HepG2 (cell line): Measurements from ENCODE around the gene FAM168A. TPM values are rescaled to one million over a fixed set of nuclear protein-coding genes. Genes with fewer than 3 reads are reported as not detected.

Source experiments
- ATAC-seq: fragments of 200-7000 bp; cut with Tn5 transposase; 3 replicates; pipeline ENCODE4 v1.9.1; 2020; ENCODE audit warnings: mild to moderate bottlenecking, moderate library complexity
- BruUV-seq: library from RNA; stranded (reverse); fragments of 400-500 nt; replicated peaks from 2 replicates; lab custom pipeline; 2021; lab: Mats Ljungman, UMichigan
- CTCF ChIA-PET: fragments of 300-600 bp; formaldehyde crosslinking; extraction: SDS; loops from one replicate; lab custom pipeline; 2021; ENCODE audit warnings: low total read pairs, inconsistent platforms, low intra/inter-chr PET ratio; lab: Yijun Ruan, JAX
- POLR2A ChIA-PET: fragments of 350-600 bp; sonication (Branson Sonifier 250); formaldehyde crosslinking; loops from one replicate; lab custom pipeline; 2020; ENCODE audit warnings: antibody characterized with exemption, inconsistent platforms; lab: Yijun Ruan, JAX
- DNase-seq: peaks from one replicate; pipeline ENCODE4 v3.0.0-alpha.2; 2015; ENCODE audit warnings: low spot score
- FAIRE-seq: peaks from 3 replicates; lab custom pipeline; 2011; peaks lifted over from hg19 to GRCh38; lab: Jason Lieb, UNC
- H2AFZ ChIP-seq: one replicate; pipeline ENCODE4 v1.6.1; 2011; ENCODE audit warnings: low read length, inconsistent platforms
- H3K27ac ChIP-seq: fragments of 300-600 bp; 3 replicates; pipeline ENCODE4 v1.8.0; 2011; ENCODE audit warnings: mixed run types, mild to moderate bottlenecking, mixed read lengths, low read length, inconsistent platforms; ENCODE audit not compliant: insufficient read depth; ENCODE audit errors: extremely low read length
- H3K27me3 ChIP-seq, 2 experiments: fragments of 200-600 bp in 1 of 2; 2 replicates in 1 of 2; 3 replicates in 1 of 2; pipeline versions ENCODE4 v1.6.0 to v1.8.0; 2011; ENCODE audit warnings: low read length in 2 of 2, mild to moderate bottlenecking in 2 of 2, moderate library complexity in 2 of 2, inconsistent platforms in 1 of 2; ENCODE audit not compliant: insufficient read depth in 2 of 2, control insufficient read depth in 1 of 2
- H3K36me3 ChIP-seq, 2 experiments: fragments of 200-600 bp in 1 of 2; replicated peaks in 1 of 2; 2 replicates in 1 of 2; 3 replicates in 1 of 2; pipeline versions ENCODE4 v1.5.1 to v1.8.0; 2011; ENCODE audit warnings: low read length in 2 of 2, inconsistent platforms in 1 of 2; ENCODE audit not compliant: insufficient read depth in 2 of 2, control insufficient read depth in 1 of 2
- H3K4me1 ChIP-seq: 2 replicates; pipeline ENCODE4 v1.5.1; 2012; ENCODE audit warnings: low read length, inconsistent platforms; ENCODE audit not compliant: insufficient read depth
- H3K4me2 ChIP-seq: 2 replicates; pipeline ENCODE4 v1.6.0; 2011; ENCODE audit warnings: low read depth, low read length, inconsistent platforms
- H3K4me3 ChIP-seq, 3 experiments: fragments of 200-600 bp in 1 of 3; sonication (generic), shearing (Covaris generic) in 1 of 3; replicated peaks in 1 of 3; 2 replicates each; pipeline ENCODE4 v1.5.1; 2011 to 2016; ENCODE audit warnings: low read length in 3 of 3, inconsistent platforms in 2 of 3, low read depth in 2 of 3, mild to moderate bottlenecking in 2 of 3, control low read depth in 1 of 3, mixed read lengths in 1 of 3; ENCODE audit not compliant: insufficient read depth in 1 of 3
- H3K79me2 ChIP-seq: one replicate; pipeline ENCODE4 v1.6.1; 2011; ENCODE audit warnings: low read length, inconsistent platforms; ENCODE audit not compliant: insufficient read depth
- H3K9ac ChIP-seq: 2 replicates; pipeline ENCODE4 v1.6.0; 2011; ENCODE audit warnings: mild to moderate bottlenecking, low read depth, low read length, inconsistent platforms; ENCODE audit not compliant: insufficient read depth
- H3K9me3 ChIP-seq: 2 replicates; pipeline ENCODE4 v1.5.1; 2012; ENCODE audit warnings: mild to moderate bottlenecking, low read length
- H4K20me1 ChIP-seq: 2 replicates; pipeline ENCODE4 v1.6.0; 2011; ENCODE audit warnings: inconsistent platforms, mild to moderate bottlenecking, low read length, moderate library complexity; ENCODE audit not compliant: insufficient read depth
- FOXK2 ChIP-seq: fragments of 450-650 bp; IDR thresholded peaks from 2 replicates; pipeline ENCODE4 v1.6.1; 2016
- MBNL3 ChIP-seq: fragments of 250-450 bp; sonication (Bioruptor Pico); conservative IDR thresholded peaks from 2 replicates; pipeline ENCODE4 v1.8.0; 2022; ENCODE audit warnings: mild to moderate bottlenecking, inconsistent platforms
- MEIS1 ChIP-seq: sonication (generic); formaldehyde crosslinking; IDR thresholded peaks from 2 replicates; pipeline ENCODE4 v1.9.0; 2021; ENCODE audit warnings: mild to moderate bottlenecking, missing genetic modification reagents, moderate library complexity, borderline replicate concordance
- NR1H2 ChIP-seq: sonication (generic); formaldehyde crosslinking; IDR thresholded peaks from 2 replicates; pipeline ENCODE4 v1.8.1; 2022; ENCODE audit warnings: low read depth, missing genetic modification reagents, borderline replicate concordance
- ONECUT2 ChIP-seq: sonication (generic); formaldehyde crosslinking; IDR thresholded peaks from 2 replicates; pipeline ENCODE4 v1.4.0; 2020; ENCODE audit warnings: missing genetic modification reagents
- RBAK ChIP-seq: sonication (generic); formaldehyde crosslinking; IDR thresholded peaks from 2 replicates; pipeline ENCODE4 v1.5.1; 2020; ENCODE audit warnings: mild to moderate bottlenecking, missing genetic modification reagents
- RFX5 ChIP-seq: IDR thresholded peaks from 2 replicates; pipeline ENCODE4 v1.6.1; 2011; ENCODE audit warnings: low read depth, low read length, improper control_type of control experiment
- SP5 ChIP-seq: IDR thresholded peaks from 2 replicates; pipeline ENCODE4 v1.6.1; 2016; ENCODE audit warnings: low read depth, borderline replicate concordance
- TSC22D2 ChIP-seq: sonication (generic); formaldehyde crosslinking; IDR thresholded peaks from 2 replicates; pipeline ENCODE4 v1.5.1; 2020; ENCODE audit warnings: missing genetic modification reagents, mild to moderate bottlenecking, borderline replicate concordance
- ZNF205 ChIP-seq: IDR thresholded peaks from 2 replicates; pipeline ENCODE4 v1.6.1; 2018; ENCODE audit warnings: missing biosample characterization, missing genetic modification reagents
- ZNF33A ChIP-seq: sonication (generic); formaldehyde crosslinking; IDR thresholded peaks from 2 replicates; pipeline ENCODE4 v1.5.1; 2020; ENCODE audit warnings: missing genetic modification reagents, mild to moderate bottlenecking, moderate library complexity, borderline replicate concordance
- ZNF34 ChIP-seq: sonication (generic); formaldehyde crosslinking; IDR thresholded peaks from 2 replicates; pipeline ENCODE4 v1.4.0; 2020; ENCODE audit warnings: mild to moderate bottlenecking, missing genetic modification reagents, borderline replicate concordance
- ZNF556 ChIP-seq: sonication (generic); formaldehyde crosslinking; IDR thresholded peaks from 2 replicates; pipeline ENCODE4 v1.4.0; 2020; ENCODE audit warnings: mild to moderate bottlenecking, missing genetic modification reagents, borderline replicate concordance
- ZNF674 ChIP-seq: sonication (generic); formaldehyde crosslinking; IDR thresholded peaks from 2 replicates; pipeline ENCODE4 v1.5.0; 2020; ENCODE audit warnings: low read depth, mild to moderate bottlenecking, missing genetic modification reagents
- WGBS: methylation state at CpG from one replicate; pipeline ENCODE4 v1.1.6; 2017; ENCODE audit warnings: low lambda C conversion rate; 5-methylcytosine and 5-hydroxymethylcytosine counted together
- in situ Hi-C: cut with HindIII; loops from 2 replicates; pipeline ENCODE4 v1.10.0; 2017; ENCODE audit warnings: low pct_unique_long_range_greater_than_20kb; ENCODE audit not compliant: extremely low pct_ligation_motif_present
- intact Hi-C: fragments of 100-400 bp; cut with micrococcal nuclease; formaldehyde crosslinking; loops from one replicate; pipeline ENCODE4 v1.10.0; 2022; ENCODE audit not compliant: unreplicated experiment
- polyA plus RNA-seq, 8 experiments: library from polyadenylated mRNA; depleted of rRNA in 3 of 8; stranded (reverse) in 7 of 8; unstranded in 1 of 8; fragments of >200 nt; fragmentation: Illumina TruSeq in 4 of 8; extraction: Trizol in 4 of 8; gene quantifications; 2 replicates each; pipeline versions ENCODE4 v1.2.1 to v1.2.3, GENCODE V29; 2011 to 2016; ENCODE audit warnings: low read depth in 4 of 8, missing spikeins in 1 of 8, mixed read lengths in 1 of 8; ENCODE audit not compliant: insufficient read depth in 1 of 8
- total RNA-seq, 5 experiments: library from RNA; depleted of rRNA; stranded (reverse); fragments of >200 nt; fragmentation: Illumina TruSeq; extraction: Trizol; gene quantifications; 2 replicates each; pipeline ENCODE4 v1.2.3, GENCODE V29; 2016; ENCODE audit warnings: low read depth in 1 of 5
- TF ChIP-seq, protein P1 (sequence below): sonication (generic); formaldehyde crosslinking; IDR thresholded peaks from 2 replicates; pipeline ENCODE4 v1.4.0; 2020; ENCODE audit warnings: missing genetic modification reagents
- TF ChIP-seq, protein P2 (sequence below), 2 experiments: IDR thresholded peaks; 2 replicates each; pipeline ENCODE4 v1.6.1; 2011 to 2012; ENCODE audit warnings: low read length in 2 of 2, borderline replicate concordance in 1 of 2, low read depth in 1 of 2, mild to moderate bottlenecking in 1 of 2, moderate library complexity in 1 of 2
- TF ChIP-seq, protein P3 (sequence below): sonication (generic); formaldehyde crosslinking; IDR thresholded peaks from 2 replicates; pipeline ENCODE4 v1.8.1; 2022; ENCODE audit warnings: mild to moderate bottlenecking, missing genetic modification reagents

Gene FAM168A
- total and polyA plus RNA-seq, 2 of the 13 experiments (the other 11 are each of a cell fraction or from before 2014, with no cell fraction given), result 13.9 to 15.8 TPM

DNA sequence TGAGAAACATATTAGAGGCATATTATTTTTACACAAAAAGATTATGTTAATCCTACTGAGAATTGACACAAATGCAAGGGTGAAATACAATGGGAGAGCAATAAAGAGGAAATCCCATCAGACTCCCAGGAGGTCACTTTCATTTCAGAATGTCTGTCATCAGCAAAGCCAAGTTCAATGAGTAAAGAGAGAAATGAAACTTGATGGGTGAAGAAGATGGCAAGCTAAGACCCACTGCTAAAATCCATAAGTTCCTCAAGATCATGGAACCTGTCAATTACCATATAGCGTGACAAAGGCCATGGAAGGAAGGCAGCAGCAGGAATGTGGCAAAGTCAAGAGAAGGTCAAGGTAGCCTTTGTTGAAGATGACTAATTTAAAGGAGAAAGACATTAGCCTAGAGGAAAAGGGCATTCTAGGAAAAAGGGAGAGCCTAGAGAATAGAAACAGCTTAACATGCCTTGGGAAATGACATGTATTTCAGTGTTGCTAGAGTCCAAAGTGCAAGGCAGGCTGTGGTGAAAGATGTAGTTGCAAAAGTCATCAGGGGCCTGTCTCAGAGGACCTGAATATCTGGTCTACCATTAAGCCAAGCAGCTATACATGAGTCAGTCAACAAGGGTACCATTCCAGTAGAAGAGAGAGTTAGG is 43.1 kb downstream of the FAM168A start (continued):
- TF ChIP-seq NR1H2 (CRISPR knock-in tag), result no peak
- TF ChIP-seq FOXK2, result no peak
- TF ChIP-seq, protein P1, sequence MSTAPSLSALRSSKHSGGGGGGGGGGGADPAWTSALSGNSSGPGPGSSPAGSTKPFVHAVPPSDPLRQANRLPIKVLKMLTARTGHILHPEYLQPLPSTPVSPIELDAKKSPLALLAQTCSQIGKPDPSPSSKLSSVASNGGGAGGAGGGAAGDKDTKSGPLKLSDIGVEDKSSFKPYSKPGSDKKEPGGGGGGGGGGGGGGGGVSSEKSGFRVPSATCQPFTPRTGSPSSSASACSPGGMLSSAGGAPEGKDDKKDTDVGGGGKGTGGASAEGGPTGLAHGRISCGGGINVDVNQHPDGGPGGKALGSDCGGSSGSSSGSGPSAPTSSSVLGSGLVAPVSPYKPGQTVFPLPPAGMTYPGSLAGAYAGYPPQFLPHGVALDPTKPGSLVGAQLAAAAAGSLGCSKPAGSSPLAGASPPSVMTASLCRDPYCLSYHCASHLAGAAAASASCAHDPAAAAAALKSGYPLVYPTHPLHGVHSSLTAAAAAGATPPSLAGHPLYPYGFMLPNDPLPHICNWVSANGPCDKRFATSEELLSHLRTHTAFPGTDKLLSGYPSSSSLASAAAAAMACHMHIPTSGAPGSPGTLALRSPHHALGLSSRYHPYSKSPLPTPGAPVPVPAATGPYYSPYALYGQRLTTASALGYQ (CRISPR knock-in tag), result no peak
- no peak for TF ChIP-seq RBAK (CRISPR knock-in tag)
- TF ChIP-seq ZNF205 (CRISPR knock-in tag), result no peak
- TF ChIP-seq MBNL3 (CRISPR knock-in tag), result no peak
- TF ChIP-seq, protein P2, sequence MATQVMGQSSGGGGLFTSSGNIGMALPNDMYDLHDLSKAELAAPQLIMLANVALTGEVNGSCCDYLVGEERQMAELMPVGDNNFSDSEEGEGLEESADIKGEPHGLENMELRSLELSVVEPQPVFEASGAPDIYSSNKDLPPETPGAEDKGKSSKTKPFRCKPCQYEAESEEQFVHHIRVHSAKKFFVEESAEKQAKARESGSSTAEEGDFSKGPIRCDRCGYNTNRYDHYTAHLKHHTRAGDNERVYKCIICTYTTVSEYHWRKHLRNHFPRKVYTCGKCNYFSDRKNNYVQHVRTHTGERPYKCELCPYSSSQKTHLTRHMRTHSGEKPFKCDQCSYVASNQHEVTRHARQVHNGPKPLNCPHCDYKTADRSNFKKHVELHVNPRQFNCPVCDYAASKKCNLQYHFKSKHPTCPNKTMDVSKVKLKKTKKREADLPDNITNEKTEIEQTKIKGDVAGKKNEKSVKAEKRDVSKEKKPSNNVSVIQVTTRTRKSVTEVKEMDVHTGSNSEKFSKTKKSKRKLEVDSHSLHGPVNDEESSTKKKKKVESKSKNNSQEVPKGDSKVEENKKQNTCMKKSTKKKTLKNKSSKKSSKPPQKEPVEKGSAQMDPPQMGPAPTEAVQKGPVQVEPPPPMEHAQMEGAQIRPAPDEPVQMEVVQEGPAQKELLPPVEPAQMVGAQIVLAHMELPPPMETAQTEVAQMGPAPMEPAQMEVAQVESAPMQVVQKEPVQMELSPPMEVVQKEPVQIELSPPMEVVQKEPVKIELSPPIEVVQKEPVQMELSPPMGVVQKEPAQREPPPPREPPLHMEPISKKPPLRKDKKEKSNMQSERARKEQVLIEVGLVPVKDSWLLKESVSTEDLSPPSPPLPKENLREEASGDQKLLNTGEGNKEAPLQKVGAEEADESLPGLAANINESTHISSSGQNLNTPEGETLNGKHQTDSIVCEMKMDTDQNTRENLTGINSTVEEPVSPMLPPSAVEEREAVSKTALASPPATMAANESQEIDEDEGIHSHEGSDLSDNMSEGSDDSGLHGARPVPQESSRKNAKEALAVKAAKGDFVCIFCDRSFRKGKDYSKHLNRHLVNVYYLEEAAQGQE (IDR thresholded peaks at IDR 0.05; ENCODE audit: borderline replicate concordance in 1 of 2, low read depth in 1 of 2, low read length in 2 of 2), result no peak

DNA sequence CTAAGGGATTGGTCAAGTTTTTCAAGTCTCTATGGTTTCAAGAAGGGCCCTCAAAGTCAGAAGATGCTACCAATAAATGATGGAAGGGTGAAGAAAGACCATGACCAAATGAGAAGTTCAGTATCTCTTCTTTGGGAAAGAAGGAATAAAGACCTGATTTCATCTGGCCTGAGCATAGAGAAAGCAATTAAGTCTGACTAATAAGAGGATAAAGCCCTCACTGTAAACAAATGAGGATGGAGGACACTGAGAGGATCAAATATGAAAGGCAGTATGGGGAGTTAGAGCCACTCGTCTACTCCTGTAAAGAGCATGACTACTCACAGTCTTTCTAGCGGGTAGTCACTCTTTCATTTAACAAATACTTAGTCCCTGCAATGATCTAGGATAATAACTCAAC is 44.6 kb downstream of the FAM168A start:
- WGBS, result 94% methylated on average over 2 of the region's 2 CpGs
- peaks cover 23% of the 10 kb centered on the region for H3K4me1 ChIP-seq
- H3K9me3 ChIP-seq, result no peaks in the 10 kb centered on the region
- ChIA-PET POLR2A (no interaction called here), CTCF (no interaction called here)
- intact Hi-C loops (no loop called here), in situ Hi-C loops (no loop called here)
- H3K79me2 ChIP-seq, result peaks cover 6% of the 10 kb centered on the region
- no peak overlapping the region for H3K4me3 ChIP-seq
- DNase-seq (no peak), ATAC-seq (no peak), FAIRE-seq (no peak)
- BruUV-seq, result no TSS peak
- no peak overlapping the region for H3K9ac ChIP-seq
- no peak overlapping the region for H3K27ac ChIP-seq
- H3K4me2 ChIP-seq, result no peak overlapping the region
- H3K27me3 ChIP-seq, result no peaks in the 10 kb centered on the region
- H4K20me1 ChIP-seq, result no peaks in the 10 kb centered on the region
- no peak overlapping the region for H2AFZ ChIP-seq
- no peaks in the 10 kb centered on the region; a peak in 1 of 5 replicates for H3K36me3 ChIP-seq
- TF ChIP-seq MEIS1 (CRISPR knock-in tag), result no peak
- TF ChIP-seq, protein P3, sequence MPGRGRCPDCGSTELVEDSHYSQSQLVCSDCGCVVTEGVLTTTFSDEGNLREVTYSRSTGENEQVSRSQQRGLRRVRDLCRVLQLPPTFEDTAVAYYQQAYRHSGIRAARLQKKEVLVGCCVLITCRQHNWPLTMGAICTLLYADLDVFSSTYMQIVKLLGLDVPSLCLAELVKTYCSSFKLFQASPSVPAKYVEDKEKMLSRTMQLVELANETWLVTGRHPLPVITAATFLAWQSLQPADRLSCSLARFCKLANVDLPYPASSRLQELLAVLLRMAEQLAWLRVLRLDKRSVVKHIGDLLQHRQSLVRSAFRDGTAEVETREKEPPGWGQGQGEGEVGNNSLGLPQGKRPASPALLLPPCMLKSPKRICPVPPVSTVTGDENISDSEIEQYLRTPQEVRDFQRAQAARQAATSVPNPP (CRISPR knock-in tag), result no peak
- no peak for TF ChIP-seq ZNF33A (CRISPR knock-in tag)
- TF ChIP-seq SP5 (CRISPR knock-in tag), result no peak
- TF ChIP-seq ZNF34, result no peak
- no peak for TF ChIP-seq RFX5
- TF ChIP-seq ZNF556, result no peak
- no peak for TF ChIP-seq ONECUT2 (CRISPR knock-in tag)
- no peak for TF ChIP-seq TSC22D2
- no peak for TF ChIP-seq ZNF674 (CRISPR knock-in tag)
